GM19240 (cell line): ENCODE results near the gene ELP4.
A peak's percentile ranks its signal among the peaks of the same experiment; 100 is the strongest.
"Not testable (repeated sequence)": the region's sequence is repeated elsewhere in the genome, so short reads cannot be mapped to it uniquely, and the experiment has no call there.

Source experiments
- DNase-seq: peaks from one replicate; pipeline ENCODE4 v3.0.0; 2011; ENCODE audit warnings: low spot score; ENCODE audit not compliant: insufficient read length

Gene ELP4, protein sequence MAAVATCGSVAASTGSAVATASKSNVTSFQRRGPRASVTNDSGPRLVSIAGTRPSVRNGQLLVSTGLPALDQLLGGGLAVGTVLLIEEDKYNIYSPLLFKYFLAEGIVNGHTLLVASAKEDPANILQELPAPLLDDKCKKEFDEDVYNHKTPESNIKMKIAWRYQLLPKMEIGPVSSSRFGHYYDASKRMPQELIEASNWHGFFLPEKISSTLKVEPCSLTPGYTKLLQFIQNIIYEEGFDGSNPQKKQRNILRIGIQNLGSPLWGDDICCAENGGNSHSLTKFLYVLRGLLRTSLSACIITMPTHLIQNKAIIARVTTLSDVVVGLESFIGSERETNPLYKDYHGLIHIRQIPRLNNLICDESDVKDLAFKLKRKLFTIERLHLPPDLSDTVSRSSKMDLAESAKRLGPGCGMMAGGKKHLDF

DNA sequence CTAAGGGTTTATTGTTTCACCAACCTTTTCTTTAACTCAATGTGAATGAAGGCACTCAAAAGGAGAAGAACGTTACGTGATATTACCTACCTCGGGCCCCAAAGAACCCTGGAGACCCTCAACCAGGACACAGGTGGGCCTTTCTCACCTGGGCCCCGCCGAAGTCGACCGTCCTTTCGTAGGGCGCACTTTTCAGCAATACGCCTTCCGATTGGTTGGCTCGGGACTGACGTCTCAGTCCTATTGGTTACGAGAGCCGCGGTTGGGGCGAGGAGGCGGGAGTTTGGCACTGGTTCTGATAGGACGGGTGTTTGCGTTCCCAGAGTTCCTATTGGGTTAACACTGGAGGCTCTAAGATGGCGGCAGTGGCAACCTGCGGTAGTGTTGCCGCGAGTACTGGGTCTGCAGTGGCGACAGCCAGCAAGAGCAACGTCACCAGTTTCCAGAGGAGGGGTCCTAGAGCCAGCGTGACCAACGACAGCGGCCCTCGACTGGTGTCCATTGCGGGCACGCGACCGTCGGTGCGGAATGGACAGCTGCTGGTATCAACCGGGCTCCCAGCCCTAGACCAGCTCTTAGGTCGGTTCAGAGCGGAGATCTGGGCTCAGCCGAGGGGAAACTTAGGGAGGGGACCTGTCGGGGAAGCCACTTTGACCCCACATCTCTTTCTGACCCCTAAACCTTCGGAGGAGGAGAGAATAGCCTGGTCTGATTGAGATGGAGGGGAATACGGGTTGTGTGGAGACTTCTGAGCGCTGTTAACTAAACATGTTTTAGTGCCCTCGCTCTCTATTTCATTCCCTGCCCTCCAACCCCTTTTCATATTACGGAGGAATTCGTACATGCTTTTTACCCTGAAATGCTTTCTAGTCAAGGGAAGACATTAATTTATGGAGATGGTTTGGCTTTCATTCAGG is at the start of gene ELP4, which contains the start of gene IMMP1L:
Gene ELP4 (plus strand): TSS at position 339 of the 917 bp plus-strand sequence. CDS start 18 bp downstream, at position 357.
Gene IMMP1L (minus strand): TSS at position 194 of the 917 bp plus-strand sequence. CDS start 46,346 bp downstream, outside the sequence.
- DNase-seq: peak; percentile 83

DNA sequence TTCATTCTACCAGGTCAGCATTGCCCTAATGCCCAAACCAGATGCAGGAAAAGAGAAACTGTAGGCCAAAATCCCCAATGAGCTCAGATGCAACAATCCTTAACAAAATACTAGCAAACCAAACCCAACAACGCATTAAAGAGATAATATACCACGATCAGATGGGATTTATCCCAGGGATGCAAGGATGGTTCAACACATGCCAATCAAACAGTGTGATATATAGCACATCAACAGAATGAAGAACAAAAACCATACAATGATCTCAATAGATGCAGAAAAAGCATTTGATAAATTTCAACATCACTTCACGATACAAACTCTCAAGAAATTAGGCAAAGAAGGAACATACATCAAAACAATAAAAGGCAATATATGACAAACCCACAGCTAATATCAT is 45.1 kb upstream of the ELP4 start:
- no peak for DNase-seq

DNA sequence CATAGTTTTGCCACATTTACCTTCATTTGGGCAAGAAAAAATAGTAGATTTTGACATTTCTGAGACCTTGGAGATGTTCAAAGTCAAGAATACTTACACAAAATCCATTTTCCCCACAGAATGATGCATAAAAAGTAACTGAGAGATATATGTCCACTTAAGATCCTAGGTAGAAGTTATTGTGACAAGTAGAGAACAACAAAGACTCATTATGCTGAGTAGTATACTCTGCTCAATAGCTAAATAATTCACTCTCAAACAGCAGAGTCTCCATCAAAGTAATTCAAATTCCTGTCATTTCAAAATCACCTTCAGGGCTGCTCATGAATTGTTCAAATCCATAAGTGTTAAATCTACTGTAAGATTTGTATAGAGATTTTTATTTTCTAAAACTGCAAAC is 35.5 kb upstream of the ELP4 start:
- no peak for DNase-seq

DNA sequence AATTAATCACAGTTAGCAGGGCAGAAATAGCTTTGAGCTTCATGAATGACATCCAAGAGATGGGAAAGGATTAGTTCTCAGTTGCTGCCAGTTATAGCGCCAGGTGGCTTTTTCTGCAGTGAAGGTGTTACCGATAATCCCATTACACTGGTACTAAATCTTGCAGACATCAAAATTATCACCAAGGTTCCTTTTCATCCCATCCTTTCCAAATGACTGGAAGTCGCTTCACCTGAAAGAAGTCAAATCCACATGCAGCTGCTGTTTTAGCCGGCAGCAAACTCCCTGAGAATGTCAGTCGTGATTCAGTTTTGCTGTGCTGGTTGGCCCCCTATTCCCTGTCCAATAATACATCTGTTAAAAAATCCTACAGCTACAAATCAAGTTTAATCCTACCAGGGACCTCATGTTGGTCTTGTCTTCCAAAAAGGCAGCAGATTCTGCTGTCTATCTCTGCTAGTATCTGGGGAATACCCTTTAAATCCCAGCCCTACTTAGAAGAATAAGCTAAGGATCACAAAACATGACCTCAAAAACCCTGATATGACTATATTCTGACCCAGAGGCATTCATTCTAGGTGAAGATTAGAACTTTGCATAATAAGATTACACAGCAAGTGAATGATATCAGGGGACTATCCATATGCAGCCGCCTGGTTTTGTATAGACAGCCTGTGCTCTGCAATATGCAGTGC is 31.9 kb upstream of the ELP4 start:
- no peak for DNase-seq

DNA sequence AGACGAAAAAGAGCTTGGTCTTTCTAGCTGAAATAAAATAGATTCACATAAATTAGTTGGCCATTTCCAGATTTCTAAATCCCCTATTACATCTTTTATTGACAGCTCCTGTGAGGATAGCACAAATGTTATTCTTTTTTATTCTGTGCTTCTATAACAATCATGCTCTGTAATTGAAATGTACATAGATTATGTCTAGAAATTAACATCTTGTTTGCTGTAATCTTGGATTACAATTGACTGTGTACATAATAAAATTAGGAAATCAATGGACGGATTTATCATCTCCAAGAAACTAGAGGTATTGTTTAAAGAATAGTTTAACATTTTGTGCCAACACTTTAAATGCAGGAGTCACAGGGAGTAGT is 31.4 kb upstream of the ELP4 start:
- DNase-seq: no peak

DNA sequence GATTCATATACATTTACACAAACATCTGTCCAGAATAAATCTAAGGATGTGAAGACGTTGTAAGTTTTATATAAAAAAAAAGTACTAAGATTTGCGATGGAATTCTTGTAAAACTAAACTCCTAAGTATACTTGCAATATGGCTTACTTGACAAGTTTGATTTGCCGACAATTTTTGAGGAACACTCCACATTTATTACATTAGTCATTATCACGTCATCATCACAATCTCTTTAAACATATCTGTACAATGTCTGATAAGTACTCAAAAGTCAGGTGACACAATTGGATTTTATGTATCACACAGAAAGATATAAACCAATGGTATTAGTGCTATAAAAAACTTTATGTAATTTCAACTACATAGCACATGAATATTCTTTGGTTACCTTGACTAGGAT is 30.5 kb upstream of the ELP4 start:
- no peak for DNase-seq

DNA sequence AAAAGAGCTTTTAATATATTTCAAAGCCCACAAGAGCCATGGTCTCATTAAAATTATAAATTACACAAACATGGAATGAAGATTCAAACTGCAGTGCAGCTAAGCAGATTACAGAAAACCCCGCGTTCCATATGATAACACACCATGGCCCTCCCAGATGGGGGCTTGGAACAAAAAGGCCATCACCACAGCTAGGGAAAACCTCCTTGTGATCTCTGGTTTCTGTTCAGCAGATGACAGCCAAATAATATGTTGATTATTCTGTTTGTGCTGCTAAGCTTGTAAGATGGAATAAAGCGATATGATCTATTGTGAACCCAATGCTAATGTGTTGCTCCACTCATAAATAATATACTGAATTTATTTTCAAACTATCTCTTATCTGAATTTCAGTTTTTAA is 28.6 kb upstream of the ELP4 start:
- DNase-seq: no peak

DNA sequence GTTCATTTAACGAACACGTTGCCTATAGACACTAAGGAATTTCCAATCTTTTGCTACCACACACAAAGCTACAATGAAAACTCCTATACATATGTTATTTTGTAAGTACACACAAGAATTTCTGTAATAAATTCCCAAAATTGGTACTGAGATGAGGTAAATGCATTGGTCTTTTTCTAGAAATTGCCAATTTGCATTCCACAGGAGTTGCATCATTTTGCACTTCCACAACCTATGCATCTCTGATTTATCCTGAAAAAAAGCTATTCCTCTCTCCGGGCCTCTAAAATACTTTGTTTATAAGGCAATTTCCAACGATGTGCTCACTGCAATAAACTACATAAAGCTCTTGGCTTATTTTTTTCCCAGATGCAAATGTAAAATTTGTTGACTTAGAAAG is 25.1 kb upstream of the ELP4 start:
- no peak for DNase-seq

DNA sequence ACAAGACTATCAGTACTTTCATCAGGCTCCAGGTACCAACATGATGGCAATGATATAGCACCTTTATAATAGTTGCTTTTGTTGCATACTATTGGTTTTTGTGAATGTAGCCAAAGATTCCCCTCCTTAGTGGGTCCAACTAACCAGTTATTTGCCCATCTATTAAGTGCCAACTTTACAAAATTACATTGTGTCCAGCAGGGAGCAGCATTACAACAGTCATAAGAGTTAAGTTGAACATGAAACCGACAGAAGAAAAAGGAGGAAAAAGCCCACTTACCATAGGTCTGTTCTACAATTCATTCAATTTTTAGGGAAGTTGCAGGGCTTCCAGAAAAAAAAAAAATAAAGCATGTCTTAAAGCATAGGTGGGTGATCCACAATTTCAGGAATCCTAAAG is 21.7 kb upstream of the ELP4 start:
- no peak for DNase-seq

DNA sequence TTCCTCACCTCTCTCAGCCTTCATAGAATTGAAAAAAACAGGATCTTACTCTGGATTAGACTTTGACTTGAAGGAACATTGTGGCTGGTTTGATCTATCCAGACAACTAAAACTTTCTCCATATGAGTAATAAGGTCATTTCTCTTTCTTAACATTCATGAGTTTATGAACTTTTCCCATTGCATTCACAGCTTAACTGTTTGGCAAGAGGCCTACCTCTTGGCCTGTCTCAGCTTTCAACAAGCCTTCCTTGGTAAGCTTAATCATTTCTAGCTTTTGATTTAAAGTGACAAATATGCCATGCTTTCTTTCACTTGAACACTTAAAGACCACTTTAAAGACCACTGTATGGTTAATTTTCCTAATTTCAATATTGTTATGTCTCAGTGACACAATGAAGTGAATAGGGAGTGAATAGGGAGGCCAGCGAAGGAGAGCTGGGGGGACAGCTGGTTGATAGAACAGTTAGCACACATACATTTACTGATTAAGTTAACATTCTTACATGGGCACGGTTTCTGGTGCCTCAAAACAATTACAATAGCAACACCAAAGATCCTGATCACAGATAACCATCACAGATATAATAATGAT is 17.1 kb upstream of the ELP4 start:
- DNase-seq: no peak

DNA sequence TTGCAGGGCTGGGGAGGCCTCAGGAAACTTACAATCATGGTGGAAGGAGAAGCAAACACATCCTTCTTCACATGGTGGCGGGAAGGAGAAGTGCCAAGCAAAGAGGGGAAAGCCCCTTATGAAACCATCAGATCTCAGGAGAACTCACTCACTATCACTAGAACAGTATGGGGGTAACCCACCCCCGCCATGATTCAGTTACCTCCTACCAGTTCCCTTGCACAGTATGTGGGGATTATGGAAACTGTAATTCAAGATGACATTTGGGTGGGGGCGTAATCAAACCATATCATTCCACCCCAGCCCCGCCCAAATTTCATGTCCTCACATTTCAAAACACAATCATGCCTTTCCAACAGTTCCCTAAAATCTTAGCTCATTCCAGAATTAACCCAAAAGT is 16.3 kb upstream of the ELP4 start:
- DNase-seq: no peak

DNA sequence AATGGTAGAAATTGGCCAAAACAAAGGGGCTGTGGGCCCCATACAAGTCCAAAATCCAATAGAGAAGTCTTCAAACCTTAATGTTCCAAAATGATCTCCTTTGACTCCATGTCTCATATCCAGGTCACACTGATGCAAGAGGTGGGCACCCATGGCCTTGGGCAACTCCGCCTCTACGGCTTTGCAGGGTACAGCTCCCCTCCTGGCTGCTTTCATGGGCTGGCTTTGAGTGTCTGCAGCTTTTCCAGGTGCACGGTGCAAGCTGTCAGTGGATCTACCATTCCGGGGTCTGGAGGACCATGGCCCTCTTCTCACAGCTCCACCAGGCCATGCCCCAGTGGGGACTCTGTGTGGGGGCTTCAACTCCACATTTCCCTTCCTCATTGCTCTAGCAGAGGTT is 15.8 kb upstream of the ELP4 start:
- not testable (repeated sequence) for DNase-seq

DNA sequence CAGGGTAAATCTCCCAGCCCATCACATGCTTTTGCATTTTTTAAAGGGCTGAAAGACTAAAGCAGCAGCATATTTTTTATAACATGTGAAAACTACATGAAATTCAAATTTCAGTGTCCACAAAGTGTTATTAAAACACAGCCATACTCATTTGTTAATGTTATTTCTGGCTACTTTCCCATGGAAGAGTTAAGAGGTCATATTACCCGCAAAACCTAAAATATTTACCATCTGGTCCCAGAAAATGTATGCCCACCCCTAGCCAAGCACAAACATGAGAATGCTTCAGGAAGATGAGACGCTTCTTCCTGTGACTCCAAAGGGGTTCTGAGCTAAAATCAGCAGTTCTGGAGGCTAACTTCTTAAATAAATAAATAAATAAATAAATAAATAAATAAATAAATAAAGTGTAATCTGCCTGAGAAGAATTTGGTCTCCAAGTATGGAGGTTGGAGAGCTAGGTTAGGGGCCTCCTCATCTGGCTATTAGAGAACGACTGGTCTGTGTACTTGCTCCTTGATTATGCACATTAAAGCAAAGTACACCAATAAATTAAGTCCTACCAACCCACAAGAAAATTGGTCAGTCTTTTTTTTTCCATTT is 9.9 kb upstream of the ELP4 start:
- DNase-seq: no peak

DNA sequence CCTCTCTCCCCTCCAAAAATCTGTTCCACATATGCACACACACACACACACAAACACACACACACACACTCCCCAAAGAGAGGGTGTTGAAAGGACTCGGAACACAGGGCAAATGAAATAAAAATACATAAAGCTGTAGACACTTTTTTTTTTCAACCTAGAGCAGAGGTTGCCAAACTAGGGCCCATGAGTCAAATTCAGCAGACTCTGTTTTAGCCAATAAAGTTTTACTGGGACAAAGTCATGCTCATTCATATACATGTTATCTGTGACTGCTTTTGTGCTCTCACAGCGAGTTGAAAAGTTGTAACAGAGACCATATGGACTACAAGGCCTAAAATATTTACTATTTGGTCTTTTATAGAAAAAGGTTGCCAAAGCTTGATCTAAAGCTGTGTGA is 9.0 kb upstream of the ELP4 start:
- no peak for DNase-seq

DNA sequence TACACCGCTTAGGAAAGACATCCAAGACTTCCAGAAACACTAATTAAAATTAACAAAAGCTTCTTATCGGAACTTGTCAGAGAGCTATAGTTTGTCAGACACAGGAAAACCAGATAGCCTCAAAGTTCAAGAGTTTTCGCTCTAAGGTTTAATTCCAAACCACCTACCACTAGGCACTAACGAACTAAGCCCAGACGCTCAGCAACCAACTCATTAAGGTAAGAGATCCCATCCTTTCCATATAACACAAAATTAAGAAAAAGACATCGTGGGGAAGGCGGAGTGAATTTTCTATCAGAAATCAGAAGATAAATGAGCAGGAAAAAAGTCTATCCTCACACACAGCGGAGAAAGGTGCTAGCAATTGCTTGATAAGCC is 527 bp upstream of the ELP4 start:
- no peak for DNase-seq

DNA sequence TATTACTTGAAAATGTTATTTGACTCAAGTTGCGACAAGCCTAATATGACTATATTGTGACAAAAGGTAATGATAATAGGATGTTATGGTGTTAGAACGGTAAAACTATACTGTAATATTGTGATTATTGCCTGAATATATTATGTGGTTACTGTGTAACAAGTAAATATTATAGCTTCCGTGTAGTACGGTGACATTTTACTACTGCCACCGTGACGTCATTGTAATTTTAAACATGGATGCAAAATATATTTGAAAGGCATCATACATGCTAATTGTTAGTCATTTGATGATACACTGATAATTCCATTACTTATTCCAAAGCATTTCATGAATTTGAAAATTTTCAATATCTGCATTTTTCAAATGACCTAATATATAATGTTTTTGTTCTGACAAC is 2.5 kb downstream of the ELP4 start:
- no peak for DNase-seq

DNA sequence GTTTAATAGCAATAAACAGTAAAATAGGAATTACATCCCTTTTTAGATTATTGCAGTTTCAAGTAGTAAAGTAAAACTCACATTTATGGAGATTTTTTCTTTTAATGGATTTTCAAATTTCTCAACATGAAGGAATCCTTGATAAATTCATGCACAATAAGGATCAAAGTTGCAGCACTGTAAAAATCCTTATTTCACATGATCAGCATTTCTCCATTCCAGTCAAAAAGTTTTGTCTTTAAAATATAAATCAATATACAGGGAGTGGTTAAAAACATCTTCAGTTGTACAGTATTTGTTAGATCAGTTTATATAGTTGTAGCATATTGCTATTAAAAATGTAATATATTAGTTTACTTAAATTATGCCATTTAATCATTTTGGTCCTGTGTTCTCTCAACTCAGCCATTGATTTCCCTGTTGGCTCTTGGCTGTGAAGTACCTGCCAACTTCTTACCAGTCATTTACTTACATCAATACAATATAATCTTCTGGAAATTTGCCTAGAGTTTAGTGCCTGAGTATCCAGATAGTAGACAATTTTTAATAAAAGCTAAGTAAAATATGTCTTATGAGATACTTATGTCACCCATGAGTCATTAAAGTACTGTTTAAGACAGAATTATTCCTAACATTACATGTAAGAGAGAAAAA is 12.1 kb downstream of the ELP4 start:
- no peak for DNase-seq

DNA sequence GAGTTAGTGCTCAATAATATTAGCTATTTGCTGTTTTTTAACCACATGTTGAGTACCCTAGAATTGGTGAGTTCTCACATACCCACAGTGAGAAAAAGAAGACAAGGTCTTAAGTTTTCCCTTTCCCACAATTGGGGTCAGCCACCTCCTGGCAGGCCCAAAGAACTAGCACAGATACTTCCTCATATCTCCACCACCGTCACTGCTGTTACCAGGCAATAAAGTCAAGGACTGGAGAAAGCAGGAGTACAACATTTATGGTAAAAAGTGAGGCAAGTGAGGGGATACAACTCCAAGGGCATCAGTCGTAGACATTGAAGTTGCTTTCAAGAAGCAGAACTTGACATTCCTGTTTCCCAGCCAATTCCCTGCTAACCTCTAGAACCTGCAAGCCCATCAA is 19.6 kb downstream of the ELP4 start:
- DNase-seq: no peak

DNA sequence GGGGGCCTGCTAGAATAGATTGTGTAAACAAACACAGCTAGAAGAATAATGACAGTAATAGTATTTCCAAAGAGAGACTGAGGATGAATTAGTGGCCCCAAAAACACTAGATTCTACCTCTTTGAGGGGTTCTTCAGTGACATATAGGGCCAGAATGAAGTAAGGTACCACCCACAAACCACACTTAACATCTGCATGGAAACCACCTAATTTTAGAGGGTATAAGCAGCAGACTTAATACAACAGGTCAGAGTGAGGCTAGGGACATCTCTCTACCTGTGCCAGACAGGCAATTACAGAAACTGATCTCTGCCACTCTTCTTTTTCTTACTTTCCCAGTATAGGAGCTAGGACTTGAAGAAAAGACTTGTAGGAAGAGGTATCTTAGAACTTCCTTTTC is 20.1 kb downstream of the ELP4 start:
- no peak for DNase-seq

DNA sequence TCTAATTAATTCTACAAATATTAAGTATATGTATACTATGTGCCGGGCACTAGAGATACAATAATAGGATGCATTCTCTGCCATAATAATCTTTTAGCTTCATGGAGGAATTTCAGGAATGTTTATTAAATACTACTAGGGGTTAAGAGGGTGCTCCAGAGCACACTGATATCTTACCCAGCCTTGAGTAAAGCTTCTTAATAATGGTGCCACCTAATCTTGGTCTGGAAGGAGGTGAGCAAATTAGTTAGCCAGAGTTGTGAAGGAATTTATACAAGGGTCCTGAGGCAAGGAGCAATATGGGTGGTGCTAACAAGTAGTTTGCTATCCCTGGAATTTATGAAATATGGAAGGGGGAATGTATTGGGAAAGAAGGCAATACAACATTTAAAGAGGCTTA is 21.7 kb downstream of the ELP4 start:
- no peak for DNase-seq

DNA sequence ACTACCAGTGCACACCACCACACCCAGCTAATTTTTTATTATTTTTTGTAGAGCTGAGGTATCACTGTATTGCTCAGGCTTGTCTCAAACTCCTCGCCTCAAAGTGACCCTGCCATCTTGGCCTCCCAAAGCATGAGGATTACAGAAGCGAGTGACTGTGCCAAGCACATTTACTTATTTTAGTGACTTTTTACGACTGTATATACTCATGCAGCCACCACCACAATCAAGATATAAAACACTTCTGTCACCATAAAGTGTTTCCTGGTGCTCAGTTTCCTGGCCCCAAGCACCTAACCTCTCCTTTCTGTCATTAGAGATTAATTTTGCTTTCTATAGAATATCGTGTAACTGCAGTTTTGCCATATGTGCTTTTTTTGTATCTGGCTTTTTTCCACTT is 25.9 kb downstream of the ELP4 start:
- no peak for DNase-seq
